ENCODE results near the gene GABRD.
A peak's percentile ranks its signal among the peaks of the same experiment; 100 is the strongest.

Gene GABRD

GRCh38 chr1:2042830-2043773, 24.0 kb downstream of the GABRD start:
- Histone ChIP-seq H3K9ac (ENCODE audit: low read length in 2 of 2) (no peak overlapping the region), H3K4me1 (ENCODE audit: control insufficient read depth, insufficient read depth, low read length) (peaks cover 9% of the 10 kb centered on the region), H3K4me3 (ENCODE audit: low read length in 2 of 2) (no peak overlapping the region), H3K27me3 (ENCODE audit: control insufficient read depth in 1 of 2, insufficient read depth in 2 of 2, low read length in 2 of 2) (peaks cover 27% of the 10 kb centered on the region in 2 donors), H3K9me3 (ENCODE audit: control insufficient read depth in 2 of 2, low read length in 2 of 2) (peaks cover 0 to 5% of the 10 kb centered on the region in 2 donors), H3K36me3 (ENCODE audit: control insufficient read depth in 2 of 2, insufficient read depth in 2 of 2, low read length in 2 of 2) (no peaks in the 10 kb centered on the region), H3K27ac (ENCODE audit: low read length) (no peak overlapping the region)

DNA sequence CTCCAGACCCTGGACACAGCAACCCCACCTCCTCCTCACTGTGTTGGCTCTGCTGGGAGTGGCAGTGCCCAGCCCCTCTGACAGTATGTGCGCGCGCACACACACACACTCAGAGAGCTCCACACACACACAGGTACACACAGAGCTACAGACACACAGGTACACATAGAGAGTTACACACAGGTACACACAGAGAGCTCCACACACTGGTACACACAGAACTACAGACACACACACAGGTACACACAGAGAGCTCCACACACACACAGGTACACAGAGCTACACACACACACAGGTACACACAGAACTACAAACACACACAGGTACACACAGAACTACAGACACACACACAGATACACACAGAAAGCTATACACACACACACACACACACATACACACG, 24.7 kb downstream of the GABRD start:
- no peaks in the 10 kb centered on the region for H3K36me3 ChIP-seq (ENCODE audit: control insufficient read depth in 2 of 2, insufficient read depth in 2 of 2, low read length in 2 of 2)
- H3K27me3 ChIP-seq (ENCODE audit: control insufficient read depth in 1 of 2, insufficient read depth in 2 of 2, low read length in 2 of 2): peaks cover 27 to 33% of the 10 kb centered on the region in 2 donors
- no peak overlapping the region for H3K9ac ChIP-seq (ENCODE audit: low read length in 2 of 2)
- H3K4me1 ChIP-seq (ENCODE audit: control insufficient read depth, insufficient read depth, low read length): peaks cover 9% of the 10 kb centered on the region
- no peak overlapping the region for H3K4me3 ChIP-seq (ENCODE audit: low read length in 2 of 2)
- H3K9me3 ChIP-seq (ENCODE audit: control insufficient read depth in 2 of 2, low read length in 2 of 2): no peaks in the 10 kb centered on the region
- H3K27ac ChIP-seq (ENCODE audit: low read length): no peak overlapping the region

DNA sequence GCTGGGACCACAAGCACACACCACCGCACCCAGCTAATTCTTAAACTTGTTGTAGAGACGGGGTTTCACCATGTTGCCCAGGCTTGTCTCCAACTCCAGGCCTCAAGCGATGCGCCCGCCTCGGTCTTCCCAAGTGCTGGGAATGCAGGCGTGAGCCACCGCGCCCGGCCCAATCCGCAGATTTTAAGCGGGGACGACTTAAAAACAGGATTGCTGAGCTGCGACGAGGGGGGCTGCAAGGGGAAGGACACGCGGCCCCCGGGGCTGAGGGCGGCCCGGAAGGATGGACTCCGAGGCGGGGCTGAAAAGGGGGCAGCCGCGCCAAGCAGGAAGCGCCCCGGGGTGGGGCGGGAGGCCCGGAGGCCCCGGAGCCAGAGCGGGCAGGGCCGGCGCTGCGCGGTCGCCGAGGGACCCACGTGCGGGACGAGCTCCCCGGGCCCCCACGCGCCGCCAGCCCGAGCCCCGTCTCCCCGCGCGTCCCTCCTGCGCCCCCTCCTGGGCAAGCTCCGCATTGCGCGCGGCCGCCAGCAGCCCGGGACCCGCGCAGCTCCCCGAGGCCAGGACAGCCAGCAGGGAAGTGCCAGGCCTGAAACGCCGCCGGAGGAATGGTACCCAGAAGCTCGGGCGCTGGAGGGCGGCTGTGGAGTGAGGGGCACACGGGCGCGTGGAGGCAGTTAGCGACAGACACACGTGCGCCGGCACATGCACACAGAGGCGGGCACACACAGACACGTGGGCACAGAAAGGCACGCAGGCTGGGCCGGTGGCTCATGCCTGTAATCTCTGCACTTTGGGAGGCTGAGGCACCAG, 25.6 kb downstream of the GABRD start:
- Histone ChIP-seq H3K36me3 (ENCODE audit: control insufficient read depth in 2 of 2, insufficient read depth in 2 of 2, low read length in 2 of 2) (no peaks in the 10 kb centered on the region), H3K4me1 (ENCODE audit: control insufficient read depth, insufficient read depth, low read length) (peaks cover 9% of the 10 kb centered on the region), H3K9me3 (ENCODE audit: control insufficient read depth in 2 of 2, low read length in 2 of 2) (no peaks in the 10 kb centered on the region), H3K4me3 (ENCODE audit: low read length in 2 of 2) (peak overlapping the region in 1 of 2 donors; percentile 52), H3K27ac (ENCODE audit: low read length) (no peak overlapping the region), H3K27me3 (ENCODE audit: control insufficient read depth in 1 of 2, insufficient read depth in 2 of 2, low read length in 2 of 2) (peaks cover 36 to 40% of the 10 kb centered on the region in 2 donors), H3K9ac (ENCODE audit: low read length in 2 of 2) (no peak overlapping the region)

- peaks cover 36 to 46% of the 10 kb centered on the region in 2 donors for H3K27me3 ChIP-seq (ENCODE audit: control insufficient read depth in 1 of 2, insufficient read depth in 2 of 2, low read length in 2 of 2)
- H3K9ac ChIP-seq (ENCODE audit: low read length in 2 of 2): no peak overlapping the region
- H3K4me1 ChIP-seq (ENCODE audit: control insufficient read depth, insufficient read depth, low read length): peaks cover 12% of the 10 kb centered on the region
Measured at GRCh38 chr1:2045468-2046173, 26.5 kb downstream of the GABRD start.

DNA sequence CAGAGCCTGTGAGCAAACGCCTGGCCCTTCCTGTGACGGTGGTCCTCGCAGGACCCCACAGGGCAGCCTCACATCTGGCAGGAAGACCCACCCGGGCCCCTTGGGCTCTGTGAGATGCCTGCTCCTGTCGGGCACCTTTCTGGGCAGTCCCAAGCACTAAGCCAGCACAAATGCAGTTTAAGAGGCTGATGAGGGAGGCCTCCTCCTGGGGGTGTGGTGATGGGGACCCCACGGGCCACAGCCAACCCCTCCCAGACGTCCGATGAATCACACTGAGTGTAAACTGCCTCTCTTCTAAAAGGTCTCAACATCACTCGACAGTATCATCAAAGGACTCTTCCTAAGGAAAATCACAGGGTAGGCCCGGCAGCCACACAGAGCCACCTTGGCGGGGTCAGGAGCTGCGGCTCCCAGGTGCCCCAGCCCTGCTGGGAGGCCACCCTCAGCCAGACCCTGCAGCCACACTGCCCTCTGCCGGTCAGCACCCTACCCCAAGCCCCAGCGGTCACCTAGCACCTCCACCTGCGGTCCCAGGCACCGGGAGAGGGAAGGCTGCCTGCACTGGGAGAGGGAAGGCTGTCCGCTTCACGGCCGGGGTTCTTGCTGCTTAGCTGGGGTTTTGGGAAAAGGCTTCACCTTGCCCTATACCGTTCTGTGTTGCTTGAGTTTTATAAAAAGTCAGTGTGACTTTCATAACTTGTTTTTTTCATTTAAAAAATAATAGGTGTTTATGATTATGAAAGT, 27.2 kb downstream of the GABRD start:
- H3K27ac ChIP-seq (ENCODE audit: low read length): no peak overlapping the region
- H3K9me3 ChIP-seq (ENCODE audit: control insufficient read depth in 2 of 2, low read length in 2 of 2): no peaks in the 10 kb centered on the region
- no peak overlapping the region for H3K4me3 ChIP-seq (ENCODE audit: low read length in 2 of 2)
- H3K27me3 ChIP-seq (ENCODE audit: control insufficient read depth in 1 of 2, insufficient read depth in 2 of 2, low read length in 2 of 2): peaks cover 35 to 53% of the 10 kb centered on the region in 2 donors
- no peaks in the 10 kb centered on the region for H3K36me3 ChIP-seq (ENCODE audit: control insufficient read depth in 2 of 2, insufficient read depth in 2 of 2, low read length in 2 of 2)
- peaks cover 12% of the 10 kb centered on the region for H3K4me1 ChIP-seq (ENCODE audit: control insufficient read depth, insufficient read depth, low read length)
- no peak overlapping the region for H3K9ac ChIP-seq (ENCODE audit: low read length in 2 of 2)

More at GRCh38 chr1:2045468-2046173, 26.5 kb downstream of the GABRD start:
- no peaks in the 10 kb centered on the region for H3K9me3 ChIP-seq (ENCODE audit: control insufficient read depth in 2 of 2, low read length in 2 of 2)
- H3K27ac ChIP-seq (ENCODE audit: low read length): no peak overlapping the region
- H3K4me3 ChIP-seq (ENCODE audit: low read length in 2 of 2): no peak overlapping the region
- H3K36me3 ChIP-seq (ENCODE audit: control insufficient read depth in 2 of 2, insufficient read depth in 2 of 2, low read length in 2 of 2): no peaks in the 10 kb centered on the region

- no peak overlapping the region for H3K4me3 ChIP-seq (ENCODE audit: low read length in 2 of 2)
- H3K36me3 ChIP-seq (ENCODE audit: control insufficient read depth in 2 of 2, insufficient read depth in 2 of 2, low read length in 2 of 2): no peaks in the 10 kb centered on the region
- H3K4me1 ChIP-seq (ENCODE audit: control insufficient read depth, insufficient read depth, low read length): peaks cover 12% of the 10 kb centered on the region
- H3K9me3 ChIP-seq (ENCODE audit: control insufficient read depth in 2 of 2, low read length in 2 of 2): no peaks in the 10 kb centered on the region
- peaks cover 39 to 61% of the 10 kb centered on the region in 2 donors for H3K27me3 ChIP-seq (ENCODE audit: control insufficient read depth in 1 of 2, insufficient read depth in 2 of 2, low read length in 2 of 2)
- H3K27ac ChIP-seq (ENCODE audit: low read length): no peak overlapping the region
- H3K9ac ChIP-seq (ENCODE audit: low read length in 2 of 2): no peak overlapping the region
Measured at GRCh38 chr1:2046953-2047748, 28.0 kb downstream of the GABRD start.

- H3K27ac ChIP-seq (ENCODE audit: low read length): no peak overlapping the region
- H3K27me3 ChIP-seq (ENCODE audit: control insufficient read depth in 1 of 2, insufficient read depth in 2 of 2, low read length in 2 of 2): peaks cover 39 to 61% of the 10 kb centered on the region in 2 donors
- H3K36me3 ChIP-seq (ENCODE audit: control insufficient read depth in 2 of 2, insufficient read depth in 2 of 2, low read length in 2 of 2): no peaks in the 10 kb centered on the region
- H3K4me1 ChIP-seq (ENCODE audit: control insufficient read depth, insufficient read depth, low read length): peaks cover 12% of the 10 kb centered on the region
- H3K4me3 ChIP-seq (ENCODE audit: low read length in 2 of 2): no peak overlapping the region
- no peaks in the 10 kb centered on the region for H3K9me3 ChIP-seq (ENCODE audit: control insufficient read depth in 2 of 2, low read length in 2 of 2)
- no peak overlapping the region for H3K9ac ChIP-seq (ENCODE audit: low read length in 2 of 2)
Measured at GRCh38 chr1:2047749-2048729, 28.9 kb downstream of the GABRD start.

DNA sequence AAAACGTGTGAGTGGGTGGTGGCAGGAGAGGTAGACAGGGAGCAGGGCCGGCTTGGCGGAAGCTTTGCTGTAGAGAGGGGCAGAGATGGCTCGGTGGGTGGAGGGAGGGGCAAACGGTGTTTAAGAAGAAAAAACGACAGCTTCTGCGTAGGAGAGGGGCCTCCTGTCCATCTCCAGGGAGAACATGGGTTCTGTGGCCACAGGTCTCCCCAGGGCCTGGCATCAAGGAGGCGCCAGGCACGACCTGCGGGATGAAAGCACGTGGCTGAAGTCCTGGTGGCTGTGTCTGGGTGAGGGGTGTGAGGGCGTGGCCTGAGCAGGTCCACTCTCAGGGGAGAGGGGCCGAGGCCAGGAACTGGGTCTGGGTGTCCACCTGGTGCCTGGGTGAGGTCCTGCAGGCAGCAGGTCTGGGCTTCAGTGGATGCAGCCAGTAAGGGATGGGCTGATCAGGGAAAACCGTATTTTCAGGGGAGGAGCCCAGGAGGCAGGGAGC, 30.1 kb downstream of the GABRD start:
- Histone ChIP-seq H3K9ac (ENCODE audit: low read length in 2 of 2) (no peak overlapping the region), H3K27me3 (ENCODE audit: control insufficient read depth in 1 of 2, insufficient read depth in 2 of 2, low read length in 2 of 2) (peaks cover 39 to 61% of the 10 kb centered on the region in 2 donors), H3K36me3 (ENCODE audit: control insufficient read depth in 2 of 2, insufficient read depth in 2 of 2, low read length in 2 of 2) (no peaks in the 10 kb centered on the region), H3K9me3 (ENCODE audit: control insufficient read depth in 2 of 2, low read length in 2 of 2) (no peaks in the 10 kb centered on the region), H3K4me1 (ENCODE audit: control insufficient read depth, insufficient read depth, low read length) (peaks cover 12% of the 10 kb centered on the region), H3K27ac (ENCODE audit: low read length) (no peak overlapping the region), H3K4me3 (ENCODE audit: low read length in 2 of 2) (peak overlapping the region in 1 of 2 donors; percentile 65)

Data from stomach smooth muscle (tissue), 2 donors.